ENCODE results near the gene CIDEC.
A peak's percentile ranks its signal among the peaks of the same experiment; 100 is the strongest.

Gene CIDEC

DNA sequence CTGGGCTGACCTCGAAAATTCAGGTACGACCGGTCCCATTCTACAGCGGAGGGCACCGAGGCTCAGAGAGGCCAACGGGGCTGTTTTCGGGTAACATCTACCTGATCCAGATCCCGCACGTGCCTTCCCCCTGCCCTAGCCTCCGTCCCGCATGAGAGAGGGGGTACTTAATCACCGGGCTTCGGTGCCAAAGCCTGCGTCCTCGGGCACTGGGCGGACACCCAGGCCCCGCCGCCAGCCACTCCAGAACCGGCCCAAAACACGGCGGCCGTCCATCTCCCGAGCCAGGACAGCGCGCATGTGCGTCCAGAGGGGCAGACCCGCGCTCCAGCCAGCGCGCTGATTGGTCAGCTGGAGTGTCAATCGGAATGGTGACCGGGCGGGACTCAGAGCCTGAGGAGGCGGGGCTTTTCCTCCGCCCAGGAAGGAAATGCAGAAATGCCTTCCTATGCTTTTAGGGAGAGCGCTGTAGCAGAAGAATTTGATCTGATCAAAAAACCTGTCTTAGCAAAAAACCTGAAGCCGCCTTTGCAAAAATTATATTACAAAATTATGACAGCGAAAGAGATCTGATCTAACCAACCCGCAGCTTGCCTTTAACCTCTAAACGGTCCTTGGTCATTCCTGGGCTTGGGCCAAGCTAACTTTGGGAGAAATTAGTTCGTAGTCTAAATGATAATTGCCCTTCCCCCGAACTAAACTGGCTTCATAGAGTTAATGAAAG lies 36.2 kb downstream of the CIDEC start, which contains the start of gene RPUSD3:
TSS of gene RPUSD3 (minus strand) at position 294 of the 724 bp plus-strand sequence. CDS start at position 276, 18 bp downstream.
- DNase-seq (ENCODE audit: low read depth) = peak; percentile 93

DNA sequence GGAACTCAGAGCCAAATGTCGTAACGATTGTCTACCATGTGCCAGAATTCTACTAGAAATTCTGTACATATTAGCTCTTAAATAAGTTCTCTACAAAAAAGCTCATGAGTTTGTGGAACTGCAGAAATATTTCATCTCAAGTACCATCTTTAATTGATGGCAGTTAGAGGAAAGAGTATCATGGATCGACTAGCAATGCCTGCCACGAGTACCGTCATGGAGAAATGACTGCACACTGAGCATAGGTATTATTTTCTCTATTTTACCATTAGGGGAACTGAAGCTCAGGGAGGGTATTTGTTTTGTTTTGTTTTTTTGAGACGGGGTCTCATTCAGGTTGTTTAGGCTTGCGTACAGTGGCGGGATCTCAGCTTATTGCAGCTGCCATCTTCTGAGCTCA lies 39.0 kb downstream of the CIDEC start:
- no peak for DNase-seq (ENCODE audit: low read depth)

DNA sequence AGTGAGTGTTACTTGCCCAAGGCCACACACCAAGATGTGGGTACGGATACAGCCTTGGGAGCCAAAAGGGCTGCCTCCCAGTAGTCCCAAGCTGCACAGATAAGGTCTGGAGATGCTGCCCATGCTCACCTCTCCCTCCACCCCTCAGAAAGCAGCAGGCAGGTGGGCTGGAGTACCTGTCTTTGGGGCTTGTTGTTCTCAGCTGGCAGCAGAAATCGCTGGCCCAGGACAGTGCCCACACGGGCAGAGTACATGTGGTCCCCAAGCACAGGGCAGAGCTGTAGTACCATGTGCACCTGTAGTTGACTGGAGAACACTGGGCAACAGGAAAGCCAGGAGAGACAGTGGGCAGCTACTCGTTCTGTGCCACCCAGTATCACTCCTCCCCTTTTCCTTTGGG lies 41.2 kb downstream of the CIDEC start:
- DNase-seq (ENCODE audit: low read depth) = no peak

DNA sequence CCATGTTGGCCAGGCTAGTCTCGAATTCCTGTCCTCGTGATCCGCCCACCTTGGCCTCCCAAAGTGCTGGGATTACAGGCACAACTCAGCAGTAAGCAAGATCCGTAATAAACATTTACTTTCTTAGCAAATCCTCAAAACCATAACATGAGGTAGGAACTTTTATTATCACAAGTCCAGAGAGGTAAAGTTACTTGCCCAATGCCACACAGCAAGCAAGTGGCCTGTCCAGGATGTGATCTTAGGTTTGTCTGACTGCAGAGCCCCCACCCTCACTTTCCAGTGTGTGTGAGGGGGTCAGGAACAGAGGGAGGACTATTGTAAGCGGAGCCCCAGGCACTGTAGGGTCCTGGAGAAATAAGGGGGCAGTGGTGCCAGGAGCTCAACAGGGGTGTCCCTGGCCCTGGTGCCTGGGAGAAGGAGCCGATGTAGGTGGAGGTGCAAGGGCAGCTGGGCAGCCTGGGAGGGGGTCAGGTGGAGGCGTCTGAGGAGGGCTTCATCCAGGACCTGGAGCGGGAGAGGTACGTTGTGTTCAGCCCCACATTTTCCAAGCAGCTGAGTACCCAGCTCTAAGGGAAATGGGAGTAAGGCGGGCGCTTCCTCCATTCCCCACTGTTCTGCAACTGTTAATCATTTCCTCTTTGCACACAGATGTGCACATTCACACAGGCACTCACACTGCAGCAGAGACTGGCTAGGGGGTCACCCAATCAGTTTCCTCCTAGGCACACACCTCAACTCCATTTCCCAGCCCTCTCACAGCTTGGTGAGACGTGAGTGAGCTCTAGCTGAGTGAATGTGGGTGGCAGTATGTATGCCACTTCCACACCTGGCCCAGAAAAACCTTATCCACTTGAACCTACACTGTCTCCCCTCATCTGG lies 42.1 kb downstream of the CIDEC start:
- DNase-seq (ENCODE audit: low read depth) = no peak

DNA sequence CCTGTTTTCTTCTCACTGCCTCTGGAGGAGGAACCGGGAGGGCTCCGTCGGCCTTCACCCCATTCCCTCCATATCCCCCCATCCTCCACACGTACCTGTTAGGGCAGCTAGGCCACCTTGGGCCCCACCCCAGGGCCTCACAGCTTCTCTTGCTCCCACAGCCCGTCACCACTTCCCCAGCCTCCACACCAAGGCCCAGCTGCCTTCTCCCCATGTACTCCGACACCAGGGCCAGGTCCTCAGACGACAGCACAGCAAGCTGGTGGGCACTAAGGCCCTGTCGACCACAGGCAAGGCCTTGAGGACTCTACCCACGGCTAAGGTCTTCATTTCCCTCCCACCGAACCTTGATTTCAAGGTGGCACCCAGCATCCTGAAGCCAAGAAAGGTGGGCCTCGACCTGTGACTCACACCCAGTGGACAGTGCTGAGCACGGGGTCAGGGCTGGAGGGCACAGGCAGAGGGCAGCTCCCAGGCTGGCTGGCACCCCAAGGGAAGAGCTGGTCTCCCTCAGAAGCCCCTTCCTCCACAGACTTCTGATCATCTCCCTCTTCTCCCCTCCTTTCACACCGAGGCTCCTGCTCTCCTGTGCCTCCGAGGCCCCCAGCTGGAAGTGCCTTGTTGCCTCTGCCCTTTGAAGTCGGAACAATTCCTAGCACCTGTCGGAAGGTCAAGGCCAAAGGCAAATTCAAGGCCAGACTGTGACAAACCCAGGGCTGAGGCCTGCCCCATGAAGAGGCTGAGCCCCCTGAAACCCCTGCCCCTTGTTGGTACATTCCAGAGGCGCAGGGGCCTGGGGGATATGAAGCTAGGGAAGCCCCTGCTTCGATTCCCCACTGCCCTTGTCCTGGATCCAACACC lies 45.3 kb downstream of the CIDEC start:
- DNase-seq (ENCODE audit: low read depth) = no peak

DNA sequence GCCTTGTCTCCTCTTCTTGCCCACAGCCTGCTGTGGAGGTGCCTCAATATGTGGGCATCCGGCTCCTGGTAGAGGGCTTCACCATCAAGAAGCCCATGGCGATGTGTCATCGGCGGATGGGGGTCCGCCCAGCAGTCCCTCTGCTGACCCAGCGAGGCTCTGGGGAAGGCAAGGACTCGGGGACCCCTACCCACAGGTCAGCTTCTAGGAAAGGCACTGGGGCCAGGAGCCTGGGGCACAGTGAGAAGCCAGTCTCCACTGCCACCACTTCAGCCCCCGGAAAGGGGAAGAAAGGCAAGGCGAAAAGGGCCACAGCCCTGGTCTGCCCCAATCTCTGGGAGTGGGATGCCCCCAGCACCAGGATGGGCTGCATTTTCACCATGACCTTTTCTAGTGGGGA lies 47.0 kb downstream of the CIDEC start:
- DNase-seq (ENCODE audit: low read depth) = no peak

DNA sequence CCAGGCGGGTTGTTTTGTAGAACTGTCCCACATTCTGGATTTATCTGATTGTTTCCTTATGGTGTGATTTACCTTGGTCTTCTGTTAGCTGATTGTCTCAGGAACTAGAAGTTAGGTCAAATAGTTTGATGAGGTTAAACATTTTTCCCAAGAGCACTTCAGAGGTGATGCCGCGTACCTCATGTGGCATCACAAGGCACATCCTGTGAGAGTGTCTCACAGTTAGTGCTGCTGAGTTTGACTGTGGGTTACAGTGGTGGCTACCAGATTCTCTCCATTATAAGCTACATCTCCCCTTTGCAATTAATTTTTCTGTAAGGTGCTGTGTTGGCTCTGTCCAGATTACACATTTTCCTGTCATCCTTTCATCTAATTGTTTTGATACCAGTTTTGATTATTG lies 48.8 kb downstream of the CIDEC start:
- no peak for DNase-seq (ENCODE audit: low read depth)

DNA sequence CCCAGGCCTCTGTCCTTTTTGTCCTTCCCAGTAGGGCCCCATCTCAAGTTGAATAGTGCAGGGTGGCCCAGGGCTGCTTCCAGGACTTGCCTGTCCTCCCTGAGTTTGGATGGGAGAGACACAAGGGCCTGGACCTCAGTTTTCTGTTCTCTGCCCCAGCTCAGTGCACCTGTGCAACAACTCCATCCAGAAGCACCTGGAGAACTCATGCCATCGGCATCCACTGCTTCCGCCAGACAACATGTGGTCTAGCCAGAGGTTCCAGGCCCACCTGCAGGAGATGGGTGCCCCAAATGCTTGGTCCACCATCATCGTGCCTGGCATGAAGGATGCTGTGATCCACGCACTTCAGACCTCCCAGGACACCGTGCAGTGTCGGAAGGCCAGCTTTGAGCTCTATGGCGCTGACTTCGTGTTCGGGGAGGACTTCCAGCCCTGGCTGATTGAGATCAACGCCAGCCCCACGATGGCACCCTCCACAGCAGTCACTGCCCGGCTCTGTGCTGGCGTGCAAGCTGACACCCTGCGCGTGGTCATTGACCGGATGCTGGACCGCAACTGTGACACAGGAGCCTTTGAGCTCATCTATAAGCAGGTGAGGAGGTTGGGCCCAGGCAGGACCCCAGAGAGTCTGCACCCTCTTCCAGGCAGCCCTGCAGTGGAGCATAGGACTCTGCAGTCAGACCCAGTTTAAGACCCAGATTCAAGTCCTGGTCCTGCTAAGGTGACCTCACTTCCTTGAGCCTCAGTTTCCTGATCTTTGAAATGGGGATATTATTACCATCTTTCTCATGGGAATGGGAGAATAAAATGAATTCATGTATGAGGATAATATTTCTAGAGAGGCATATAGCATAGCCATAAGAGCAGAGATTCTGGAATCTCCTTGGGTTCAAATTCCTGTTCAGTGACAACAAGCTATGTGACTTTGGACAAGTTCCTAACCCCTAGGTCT lies 51.0 kb downstream of the CIDEC start:
- DNase-seq (ENCODE audit: low read depth) = no peak

DNA sequence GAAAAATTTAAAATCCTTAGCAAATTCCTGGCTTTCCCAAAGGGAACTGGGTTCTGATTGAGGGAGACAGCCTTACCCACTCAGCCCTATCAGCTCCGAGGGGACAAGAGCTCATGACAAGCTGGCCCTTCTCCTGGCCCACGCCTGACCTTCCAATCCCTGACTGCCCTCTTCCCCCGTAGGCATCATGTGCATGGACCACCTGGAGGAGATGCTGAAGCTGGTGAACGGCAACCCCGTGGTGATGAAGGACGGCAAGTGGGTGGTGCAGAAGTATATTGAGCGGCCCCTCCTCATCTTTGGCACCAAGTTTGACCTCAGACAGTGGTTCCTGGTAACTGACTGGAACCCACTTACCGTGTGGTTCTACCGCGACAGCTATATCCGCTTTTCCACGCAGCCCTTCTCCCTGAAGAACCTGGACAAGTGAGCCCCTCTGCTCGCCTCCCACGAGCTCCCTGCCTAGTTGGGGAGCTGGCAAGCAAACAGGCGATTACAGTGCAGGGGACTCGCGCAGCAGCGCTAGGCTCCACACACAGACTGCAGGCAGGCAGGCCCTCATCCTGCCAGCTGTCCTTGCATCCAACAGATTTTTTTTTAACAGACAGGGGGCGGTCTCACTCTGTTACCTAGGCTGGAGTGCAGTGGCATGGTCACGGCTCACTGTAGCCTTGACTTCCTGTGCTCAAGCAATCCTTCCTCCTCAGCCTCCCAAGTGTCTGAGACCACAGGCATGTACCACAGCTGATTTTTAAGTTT lies 53.1 kb downstream of the CIDEC start:
- no peak for DNase-seq (ENCODE audit: low read depth)

DNA sequence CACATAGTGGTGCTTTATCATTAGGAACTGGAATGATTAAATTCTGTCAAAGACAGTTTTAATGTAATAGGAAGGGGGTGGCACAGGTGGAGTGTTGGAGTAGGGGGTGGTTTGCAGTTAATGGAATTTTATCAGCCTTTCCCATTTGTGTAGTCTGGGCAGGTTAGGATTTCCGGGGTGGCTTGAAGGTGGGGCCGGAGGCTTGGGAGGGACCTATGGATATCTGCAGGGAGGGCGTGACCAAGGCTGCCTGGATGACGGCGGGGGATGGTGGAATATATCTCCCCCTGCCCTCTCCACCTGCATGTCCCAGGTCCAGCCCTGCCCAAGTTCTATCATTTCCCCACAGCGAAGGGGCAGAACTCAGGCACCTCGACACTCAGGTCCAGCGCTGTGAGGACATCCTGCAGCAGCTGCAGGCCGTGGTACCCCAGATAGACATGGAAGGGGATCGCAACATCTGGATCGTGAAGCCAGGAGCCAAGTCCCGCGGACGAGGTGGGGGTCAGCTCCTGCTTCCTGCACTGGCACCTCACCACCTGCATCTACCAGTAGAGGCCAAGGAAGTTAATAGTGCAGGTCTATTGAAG lies 54.5 kb downstream of the CIDEC start:
- no peak for DNase-seq (ENCODE audit: low read depth)

DNA sequence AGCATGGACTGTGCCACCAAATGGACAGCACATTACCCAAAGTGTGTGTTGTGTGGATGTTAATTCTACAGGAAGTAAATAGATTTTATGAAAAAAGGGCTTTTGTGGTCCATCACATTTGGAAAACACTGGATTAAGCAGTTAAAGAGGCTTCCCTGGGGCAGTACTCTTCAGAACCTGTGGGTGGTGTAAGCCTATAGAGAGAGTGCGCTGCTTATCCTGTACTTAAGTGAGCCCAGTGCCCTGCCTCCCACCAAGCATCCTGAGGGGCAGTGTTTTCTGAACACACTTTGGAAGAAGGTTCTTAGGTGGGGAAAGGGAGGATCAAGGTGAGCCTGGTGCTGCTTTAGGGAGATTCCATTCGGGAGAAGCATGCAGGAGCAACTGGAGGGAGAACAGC lies 59.1 kb downstream of the CIDEC start:
- DNase-seq (ENCODE audit: low read depth) = no peak

DNA sequence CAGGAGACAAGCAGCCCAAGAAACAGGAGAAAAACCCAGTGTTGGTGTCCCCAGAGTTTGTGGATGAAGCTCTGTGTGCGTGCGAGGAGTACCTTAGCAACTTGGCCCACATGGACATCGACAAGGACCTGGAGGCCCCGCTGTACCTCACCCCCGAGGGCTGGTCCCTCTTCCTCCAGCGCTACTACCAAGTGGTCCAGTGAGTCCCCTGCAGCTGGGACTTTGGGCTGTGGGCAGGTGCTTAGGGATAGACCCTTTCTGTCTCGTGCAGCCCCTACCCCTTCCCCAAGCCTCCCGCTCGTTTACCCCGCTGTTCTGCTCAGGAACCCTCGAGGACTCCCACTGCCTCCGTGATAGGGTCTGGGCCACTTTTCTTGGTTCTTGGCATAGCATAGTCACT lies 59.5 kb downstream of the CIDEC start:
- DNase-seq (ENCODE audit: low read depth) = no peak

DNA sequence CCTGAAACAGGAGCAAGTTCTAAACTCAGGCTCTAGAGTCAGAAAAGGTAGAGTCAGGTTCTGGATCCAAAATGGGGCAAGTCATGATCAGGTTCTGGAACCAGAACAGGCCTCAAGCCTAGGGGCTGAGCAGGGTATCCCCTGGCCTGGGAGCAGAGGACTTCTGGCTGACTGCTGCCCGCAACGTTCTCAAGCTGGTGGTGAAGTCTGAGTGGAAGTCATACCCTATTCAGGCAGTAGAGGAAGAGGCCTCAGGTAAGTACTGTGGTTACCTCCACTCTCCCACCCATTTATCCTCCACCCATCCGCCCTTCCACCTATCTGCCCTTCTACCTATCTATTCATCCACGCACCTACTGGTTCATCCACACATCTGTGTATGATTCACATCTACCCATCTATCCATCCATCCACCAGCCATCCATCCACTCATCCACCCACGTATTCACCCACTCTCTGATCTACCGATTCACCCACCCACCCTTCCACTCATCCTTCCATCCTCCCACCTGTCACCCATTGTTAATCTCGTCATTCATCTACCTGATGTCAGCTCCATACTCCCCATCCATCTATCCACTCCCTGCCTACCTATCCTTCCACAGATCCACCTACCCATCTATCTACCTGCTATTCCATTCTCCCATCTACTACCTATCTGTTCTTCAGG lies 61.3 kb downstream of the CIDEC start:
- DNase-seq (ENCODE audit: low read depth) = no peak

DNA sequence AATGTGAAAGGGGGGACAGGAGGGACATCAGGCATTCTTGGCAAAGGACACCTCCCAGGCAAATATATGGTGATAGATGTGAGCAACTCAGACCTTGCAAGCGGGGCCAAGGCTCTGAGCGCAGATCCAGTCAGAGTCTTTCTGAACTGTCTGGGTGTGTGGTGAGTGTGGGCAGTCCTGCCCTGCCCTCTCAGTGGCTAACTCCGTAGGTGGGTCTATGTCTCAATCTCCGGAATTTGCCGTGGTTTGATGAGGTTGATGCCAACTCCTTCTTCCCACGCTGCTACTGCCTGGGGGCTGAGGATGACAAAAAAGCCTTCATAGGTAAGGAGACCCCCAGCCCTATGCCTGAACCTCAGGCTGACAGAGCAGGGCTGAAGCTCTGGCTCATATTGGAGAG lies 62.6 kb downstream of the CIDEC start:
- DNase-seq (ENCODE audit: low read depth) = no peak
